ENCODE measurements around the gene CRACR2B.

CRACR2B gene

GRCh38 chr11:855796-856195 is 28.1 kb downstream of the CRACR2B start:
- TF ChIP-seq REST (IDR thresholded peaks at IDR 0.05; ENCODE audit: insufficient replicate concordance, low read depth) (no peak), SPI1 (IDR thresholded peaks at IDR 0.05; ENCODE audit: borderline replicate concordance, low read depth) (no peak), POLR2AphosphoS5 (IDR thresholded peaks at IDR 0.05; ENCODE audit: low read depth) (no peak), CTCF (IDR thresholded peaks at IDR 0.05; ENCODE audit: insufficient read depth, low read length) (no peak), GABPA (IDR thresholded peaks at IDR 0.05; ENCODE audit: low read depth) (no peak)
- H3K27ac ChIP-seq (replicated peaks): no peak overlapping the region

GRCh38 chr11:856397-856796 is 28.7 kb downstream of the CRACR2B start:
- no peak overlapping the region for H3K27ac ChIP-seq (replicated peaks)

More at GRCh38 chr11:855796-856195, 28.1 kb downstream of the CRACR2B start:
- H3K4me3 ChIP-seq (replicated peaks; ENCODE audit: insufficient read depth, low read length): no peak overlapping the region
- DNase-seq (ENCODE audit: low read depth in 1 of 2, low spot score in 1 of 2): no peak
- no peaks in the 10 kb centered on the region for H3K27me3 ChIP-seq (ENCODE audit: insufficient read depth, poor library complexity, severe bottlenecking)

More at GRCh38 chr11:856397-856796, 28.7 kb downstream of the CRACR2B start:
- no peak for DNase-seq (ENCODE audit: low read depth in 1 of 2, low spot score in 1 of 2)
- Histone ChIP-seq H3K4me3 (replicated peaks; ENCODE audit: insufficient read depth, low read length) (no peak overlapping the region), H3K27me3 (ENCODE audit: insufficient read depth, poor library complexity, severe bottlenecking) (no peaks in the 10 kb centered on the region)
- TF ChIP-seq SPI1 (IDR thresholded peaks at IDR 0.05; ENCODE audit: borderline replicate concordance, low read depth) (no peak), CTCF (IDR thresholded peaks at IDR 0.05; ENCODE audit: insufficient read depth, low read length) (no peak), GABPA (IDR thresholded peaks at IDR 0.05; ENCODE audit: low read depth) (no peak), REST (IDR thresholded peaks at IDR 0.05; ENCODE audit: insufficient replicate concordance, low read depth) (no peak), POLR2AphosphoS5 (IDR thresholded peaks at IDR 0.05; ENCODE audit: low read depth) (no peak)
